CD1c-positive myeloid dendritic cell (primary cell): ENCODE results near the gene RER1.
A peak's percentile ranks its signal among the peaks of the same experiment; 100 is the strongest.

Experiments used
- DNase-seq: peaks from one replicate; pipeline ENCODE4 v3.0.0-alpha.2; 2016; ENCODE audit errors: extremely low spot score

The RER1 gene

GRCh38 chr1:2391041-2391930, at the start of gene RER1, which contains the start of gene MORN1:
Gene RER1 (plus strand): TSS chr1:2391841. CDS start chr1:2395791, 3,950 bp downstream.
Gene MORN1 (minus strand): TSS chr1:2391554. CDS start chr1:2391533, 21 bp downstream.
- DNase-seq: peak; percentile 100

GRCh38 chr1:2342384-2343022, 49.1 kb upstream of the RER1 start:
- DNase-seq: no peak

GRCh38 chr1:2343023-2343935, 48.4 kb upstream of the RER1 start:
- no peak for DNase-seq

- DNase-seq: no peak
Measured at GRCh38 chr1:2344121-2344681, 47.4 kb upstream of the RER1 start.

- no peak for DNase-seq
Measured at GRCh38 chr1:2344744-2345296, 46.8 kb upstream of the RER1 start.

- no peak for DNase-seq
Measured at GRCh38 chr1:2345297-2346075, 46.2 kb upstream of the RER1 start.

- DNase-seq: no peak
Measured at GRCh38 chr1:2346691-2347408, 44.8 kb upstream of the RER1 start.

- DNase-seq: no peak
Measured at GRCh38 chr1:2347409-2347785, 44.2 kb upstream of the RER1 start.

GRCh38 chr1:2347896-2348295, 43.7 kb upstream of the RER1 start:
- no peak for DNase-seq

- no peak for DNase-seq
Measured at GRCh38 chr1:2348346-2349325, 43.0 kb upstream of the RER1 start.

- DNase-seq: no peak
Measured at GRCh38 chr1:2349806-2350205, 41.8 kb upstream of the RER1 start.

- no peak for DNase-seq
Measured at GRCh38 chr1:2350501-2350900, 41.1 kb upstream of the RER1 start.

- no peak for DNase-seq
Measured at GRCh38 chr1:2350911-2351655, 40.6 kb upstream of the RER1 start.

GRCh38 chr1:2351723-2352122, 39.9 kb upstream of the RER1 start:
- no peak for DNase-seq

GRCh38 chr1:2352341-2352896, 39.2 kb upstream of the RER1 start:
- no peak for DNase-seq

GRCh38 chr1:2352897-2353550, 38.6 kb upstream of the RER1 start:
- no peak for DNase-seq
